ENCODE measurements around the gene CUL7. TPM values are rescaled to one million over a fixed set of nuclear protein-coding genes. Genes with fewer than 3 reads are reported as not detected.

The CUL7 gene
- total RNA-seq, 1 donor = 48.5 TPM

DNA sequence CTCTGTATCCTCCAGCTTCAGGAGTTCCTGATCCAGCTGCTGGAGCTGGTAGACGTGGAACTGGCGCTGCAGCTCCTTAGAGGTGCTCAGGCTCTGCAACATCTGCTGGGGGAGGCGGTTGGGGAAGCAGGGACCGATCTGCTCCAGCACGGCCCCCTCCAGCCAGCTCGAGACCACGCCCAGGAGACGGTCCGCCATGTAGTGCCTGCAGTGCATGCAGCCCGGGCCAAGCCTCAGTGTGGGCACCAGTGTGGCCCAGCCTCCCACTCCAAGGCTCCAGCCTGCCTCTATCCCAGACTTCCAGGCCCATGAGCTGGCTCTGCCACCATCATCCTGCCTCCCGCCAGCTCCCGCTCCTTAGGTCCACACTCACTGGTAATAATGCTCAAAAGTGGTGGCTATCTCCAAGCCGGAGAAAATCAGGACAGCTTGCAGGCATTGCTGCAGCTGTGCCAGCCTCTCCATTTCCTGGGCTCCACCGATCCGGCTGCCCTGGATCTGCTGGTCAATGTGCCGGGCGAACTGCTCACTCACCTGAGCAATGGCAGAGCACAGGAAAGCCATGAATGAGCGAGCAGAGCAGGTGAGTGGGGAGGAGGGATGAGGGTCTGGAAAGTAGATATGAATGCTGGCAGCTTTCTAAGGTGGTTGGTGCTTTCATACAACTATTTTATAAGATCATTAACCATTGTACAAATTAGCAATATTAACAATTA lies 13.0 kb downstream of the CUL7 start:
- Histone ChIP-seq H3K4me3 (ENCODE audit: insufficient read depth, low read length) (no peak overlapping the region), H3K36me3 (ENCODE audit: insufficient read depth, low read length) (peaks cover 70% of the 10 kb centered on the region), H3K27me3 (ENCODE audit: insufficient read depth, low read length) (no peaks in the 10 kb centered on the region), H3K4me2 (ENCODE audit: insufficient read depth, low read length) (no peak overlapping the region), H3K79me2 (ENCODE audit: insufficient read depth, low read length) (no peaks in the 10 kb centered on the region), H2AFZ (ENCODE audit: low read length) (no peak overlapping the region), H3K4me1 (ENCODE audit: insufficient read depth, low read length) (no peaks in the 10 kb centered on the region), H3K9me3 (ENCODE audit: low read depth, low read length) (no peaks in the 10 kb centered on the region), H3K27ac (ENCODE audit: low read depth, low read length) (no peak overlapping the region), H4K20me1 (ENCODE audit: insufficient read depth, low read length) (no peaks in the 10 kb centered on the region)
- DNase-seq (ENCODE audit: insufficient read length, low spot score, missing footprints) = peak; percentile 88
- no peak for TF ChIP-seq CTCF (IDR thresholded peaks at IDR 0.05; ENCODE audit: extremely low read depth, low read depth, low read length)

DNA sequence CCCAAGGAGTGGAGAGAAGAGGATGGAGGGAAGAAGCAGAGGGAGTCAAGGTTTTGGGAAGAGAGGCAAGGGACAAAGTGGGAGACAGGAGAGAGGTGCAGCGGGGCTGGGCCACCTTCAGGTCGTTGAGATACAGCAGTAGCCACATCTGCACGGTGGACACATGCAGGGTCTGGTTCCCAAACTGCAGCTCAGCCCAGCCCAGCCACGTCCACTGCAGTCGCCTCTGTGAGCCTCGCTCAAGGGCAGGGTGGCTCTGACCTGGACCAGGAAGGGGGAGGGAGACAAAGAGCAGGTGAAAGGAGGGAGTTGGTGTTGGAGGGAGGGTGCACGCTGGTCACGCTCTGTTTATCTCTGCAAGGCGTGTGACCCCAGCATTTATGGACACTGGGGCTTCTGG lies 14.9 kb downstream of the CUL7 start:
- no peaks in the 10 kb centered on the region for H3K4me1 ChIP-seq (ENCODE audit: insufficient read depth, low read length)
- H3K36me3 ChIP-seq (ENCODE audit: insufficient read depth, low read length) = peaks cover 70% of the 10 kb centered on the region
- H3K79me2 ChIP-seq (ENCODE audit: insufficient read depth, low read length) = no peaks in the 10 kb centered on the region
- no peaks in the 10 kb centered on the region for H3K9me3 ChIP-seq (ENCODE audit: low read depth, low read length)
- H3K27ac ChIP-seq (ENCODE audit: low read depth, low read length) = no peak overlapping the region
- H2AFZ ChIP-seq (ENCODE audit: low read length) = no peak overlapping the region
- no peak for TF ChIP-seq CTCF (IDR thresholded peaks at IDR 0.05; ENCODE audit: extremely low read depth, low read depth, low read length)
- H3K27me3 ChIP-seq (ENCODE audit: insufficient read depth, low read length) = no peaks in the 10 kb centered on the region
- DNase-seq (ENCODE audit: insufficient read length, low spot score, missing footprints) = no peak
- H3K4me3 ChIP-seq (ENCODE audit: insufficient read depth, low read length) = no peak overlapping the region
- no peaks in the 10 kb centered on the region for H4K20me1 ChIP-seq (ENCODE audit: insufficient read depth, low read length)
- no peak overlapping the region for H3K4me2 ChIP-seq (ENCODE audit: insufficient read depth, low read length)

- no peak for TF ChIP-seq CTCF (IDR thresholded peaks at IDR 0.05; ENCODE audit: extremely low read depth, low read depth, low read length)
- DNase-seq (ENCODE audit: insufficient read length, low spot score, missing footprints) = peak; percentile 30
- Histone ChIP-seq H3K27ac (ENCODE audit: low read depth, low read length) (no peak overlapping the region), H3K4me3 (ENCODE audit: insufficient read depth, low read length) (no peak overlapping the region), H3K4me1 (ENCODE audit: insufficient read depth, low read length) (no peaks in the 10 kb centered on the region), H4K20me1 (ENCODE audit: insufficient read depth, low read length) (no peaks in the 10 kb centered on the region), H3K79me2 (ENCODE audit: insufficient read depth, low read length) (no peaks in the 10 kb centered on the region), H3K36me3 (ENCODE audit: insufficient read depth, low read length) (peaks cover 68% of the 10 kb centered on the region), H3K4me2 (ENCODE audit: insufficient read depth, low read length) (no peak overlapping the region), H2AFZ (ENCODE audit: low read length) (no peak overlapping the region), H3K9me3 (ENCODE audit: low read depth, low read length) (no peaks in the 10 kb centered on the region), H3K27me3 (ENCODE audit: insufficient read depth, low read length) (no peaks in the 10 kb centered on the region)
Measured at GRCh38 chr6:43037706-43038105, 15.9 kb downstream of the CUL7 start.

DNA sequence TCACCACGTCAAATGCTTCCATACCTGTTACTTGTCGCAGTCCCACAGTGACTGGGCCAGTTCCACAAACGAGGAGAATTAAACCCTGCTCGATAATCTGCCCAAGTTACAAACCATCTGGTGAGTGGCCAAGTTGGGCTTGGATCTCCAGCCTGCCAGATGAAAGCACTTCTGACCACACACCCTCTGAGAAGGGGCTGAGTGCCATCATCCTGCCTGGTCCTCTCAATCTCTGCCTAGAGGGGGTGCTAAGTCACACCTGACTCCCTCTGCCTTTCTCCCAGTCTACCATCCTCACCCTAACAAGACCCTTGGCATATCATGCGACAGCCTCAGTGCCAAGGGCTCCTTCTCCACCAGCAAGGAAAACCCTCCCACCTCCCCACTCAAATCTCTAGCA lies 16.5 kb downstream of the CUL7 start:
- H3K27me3 ChIP-seq (ENCODE audit: insufficient read depth, low read length) = no peaks in the 10 kb centered on the region
- peaks cover 66% of the 10 kb centered on the region for H3K36me3 ChIP-seq (ENCODE audit: insufficient read depth, low read length)
- DNase-seq (ENCODE audit: insufficient read length, low spot score, missing footprints) = peak; percentile 70
- H3K9me3 ChIP-seq (ENCODE audit: low read depth, low read length) = no peaks in the 10 kb centered on the region
- H3K4me2 ChIP-seq (ENCODE audit: insufficient read depth, low read length) = no peak overlapping the region
- no peak for TF ChIP-seq CTCF (IDR thresholded peaks at IDR 0.05; ENCODE audit: extremely low read depth, low read depth, low read length)
- H3K4me3 ChIP-seq (ENCODE audit: insufficient read depth, low read length) = no peak overlapping the region
- no peaks in the 10 kb centered on the region for H3K4me1 ChIP-seq (ENCODE audit: insufficient read depth, low read length)
- no peak overlapping the region for H3K27ac ChIP-seq (ENCODE audit: low read depth, low read length)
- no peaks in the 10 kb centered on the region for H4K20me1 ChIP-seq (ENCODE audit: insufficient read depth, low read length)
- no peak overlapping the region for H2AFZ ChIP-seq (ENCODE audit: low read length)
- H3K79me2 ChIP-seq (ENCODE audit: insufficient read depth, low read length) = no peaks in the 10 kb centered on the region

All from osteoblast (primary cell).